Liver (tissue), 9 donors: ENCODE data around the gene IL25. TPM values are rescaled to one million over a fixed set of nuclear protein-coding genes. Genes with fewer than 3 reads are reported as not detected.

Experiments used
- DNase-seq: peaks from one replicate; pipeline ENCODE4 v3.0.0-alpha.2; 2017; ENCODE audit warnings: low spot score
- H3K27ac ChIP-seq, 2 donors: one replicate each; pipeline ENCODE4 v1.7.0; 2013; ENCODE audit warnings: inconsistent platforms in 2 of 2, low read length in 2 of 2, control low read depth in 1 of 2, low read depth in 1 of 2, mild to moderate bottlenecking in 1 of 2
- H3K27me3 ChIP-seq, 4 donors: one replicate each; pipeline versions ENCODE4 v1.6.1 to v1.7.0; 2013; ENCODE audit warnings: low read length in 3 of 4, inconsistent platforms in 1 of 4, mild to moderate bottlenecking in 1 of 4, moderate library complexity in 1 of 4; ENCODE audit not compliant: control insufficient read depth in 4 of 4, insufficient read depth in 4 of 4
- H3K36me3 ChIP-seq, 4 donors: one replicate each; pipeline versions ENCODE4 v1.6.1 to v1.7.0; 2013; ENCODE audit warnings: low read length in 3 of 4, mild to moderate bottlenecking in 3 of 4, low read depth in 1 of 4, moderate library complexity in 1 of 4; ENCODE audit not compliant: control insufficient read depth in 4 of 4, insufficient read depth in 3 of 4
- H3K4me1 ChIP-seq, 4 donors: one replicate each; pipeline versions ENCODE4 v1.6.1 to v1.7.0; 2013; ENCODE audit warnings: low read length in 3 of 4, mild to moderate bottlenecking in 3 of 4, moderate library complexity in 1 of 4; ENCODE audit not compliant: control insufficient read depth in 4 of 4, insufficient read depth in 4 of 4
- H3K4me3 ChIP-seq, 3 donors: one replicate each; pipeline versions ENCODE4 v1.6.1 to v1.7.0; 2013; ENCODE audit warnings: low read length in 3 of 3, control low read depth in 1 of 3, low read depth in 1 of 3, mild to moderate bottlenecking in 1 of 3
- H3K9ac ChIP-seq, 2 donors: one replicate each; pipeline ENCODE4 v1.7.0; 2013; ENCODE audit warnings: low read length in 2 of 2, mild to moderate bottlenecking in 2 of 2, moderate library complexity in 2 of 2, control low read depth in 1 of 2, low read depth in 1 of 2
- H3K9me3 ChIP-seq, 4 donors: one replicate each; pipeline versions ENCODE4 v1.6.1 to v1.7.0; 2013; ENCODE audit warnings: low read length in 3 of 4; ENCODE audit not compliant: control insufficient read depth in 4 of 4
- CTCF ChIP-seq: fragments of 150-350 bp; IDR thresholded peaks from 2 replicates; pipeline ENCODE4 v1.5.1; 2017; ENCODE audit warnings: improper control_type of control experiment, low read depth, low read length; ENCODE audit not compliant: missing input control
- EGR1 ChIP-seq, 2 donors: IDR thresholded peaks; 2 replicates each; pipeline ENCODE4 v1.6.1; 2016 to 2018; ENCODE audit warnings: antibody characterized with exemption in 2 of 2, low read depth in 2 of 2
- FOXA1 ChIP-seq: IDR thresholded peaks from 2 replicates; pipeline ENCODE4 v1.6.1; 2016; ENCODE audit warnings: antibody characterized with exemption
- FOXA2 ChIP-seq: IDR thresholded peaks from 2 replicates; pipeline ENCODE4 v1.6.1; 2016; ENCODE audit warnings: antibody characterized with exemption
- GABPA ChIP-seq, 2 donors: IDR thresholded peaks in 1 of 2; conservative IDR thresholded peaks in 1 of 2; 2 replicates each; pipeline ENCODE4 v1.6.1; 2016; ENCODE audit warnings: antibody characterized with exemption in 2 of 2, mild to moderate bottlenecking in 1 of 2, moderate library complexity in 1 of 2
- HNF4A ChIP-seq, 2 donors: conservative IDR thresholded peaks; 2 replicates each; pipeline ENCODE4 v1.6.1; 2016; ENCODE audit warnings: antibody characterized with exemption in 2 of 2, mild to moderate bottlenecking in 2 of 2
- HNF4G ChIP-seq: IDR thresholded peaks from 2 replicates; pipeline ENCODE4 v1.6.1; 2016; ENCODE audit warnings: antibody characterized with exemption
- JUND ChIP-seq, 2 donors: IDR thresholded peaks; 2 replicates each; pipeline ENCODE4 v1.6.1; 2016; ENCODE audit warnings: antibody characterized with exemption in 2 of 2
- NR2F2 ChIP-seq: IDR thresholded peaks from 2 replicates; pipeline ENCODE4 v1.6.1; 2016; ENCODE audit warnings: antibody characterized with exemption
- RAD21 ChIP-seq, 2 donors: IDR thresholded peaks; 2 replicates each; pipeline ENCODE4 v1.6.1; 2016; ENCODE audit warnings: antibody characterized with exemption in 2 of 2, mild to moderate bottlenecking in 2 of 2
- REST ChIP-seq: IDR thresholded peaks from 2 replicates; pipeline ENCODE4 v1.6.1; 2016; ENCODE audit warnings: antibody characterized with exemption, mild to moderate bottlenecking
- RXRA ChIP-seq, 2 donors: IDR thresholded peaks; 2 replicates each; pipeline ENCODE4 v1.6.1; 2017 to 2018; ENCODE audit warnings: antibody characterized with exemption in 2 of 2, mild to moderate bottlenecking in 1 of 2
- SP1 ChIP-seq: IDR thresholded peaks from 2 replicates; pipeline ENCODE4 v1.6.1; 2018; ENCODE audit warnings: antibody characterized with exemption, mild to moderate bottlenecking
- TAF1 ChIP-seq: conservative IDR thresholded peaks from 2 replicates; pipeline ENCODE4 v1.6.1; 2016; ENCODE audit warnings: antibody characterized with exemption, mild to moderate bottlenecking
- YY1 ChIP-seq: IDR thresholded peaks from 2 replicates; pipeline ENCODE4 v1.6.1; 2016; ENCODE audit warnings: antibody characterized with exemption, mild to moderate bottlenecking
- WGBS: extraction: QIAGEN DNeasy Blood & Tissue Kit; methylation state at CpG from one replicate; pipeline ENCODE4 v1.1.7; 2013; 5-methylcytosine and 5-hydroxymethylcytosine counted together
- polyA plus RNA-seq, 2 donors: library from polyadenylated mRNA; stranded (reverse) in 1 of 2; unstranded in 1 of 2; fragments of 200-250 nt in 1 of 2; fragments of >200 nt in 1 of 2; fragmentation: Nextera tagmentation in 1 of 2; extraction: Ambion mirVana in 1 of 2; gene quantifications; one replicate each; pipeline versions ENCODE4 v1.2.1 to v1.2.3, GENCODE V29; 2013 to 2015
- total RNA-seq, 2 donors: library from RNA; depleted of rRNA; stranded (reverse); fragments of >200 nt; gene quantifications; one replicate each; pipeline ENCODE4 v1.2.3, GENCODE V29; 2014
- TF ChIP-seq, protein P1 (sequence below): IDR thresholded peaks from 2 replicates; pipeline ENCODE4 v1.6.1; 2016; ENCODE audit warnings: antibody characterized with exemption
- TF ChIP-seq, protein P2 (sequence below): IDR thresholded peaks from 2 replicates; pipeline ENCODE4 v1.6.1; 2016; ENCODE audit warnings: antibody characterized with exemption
- TF ChIP-seq, protein P3 (sequence below): IDR thresholded peaks from 2 replicates; pipeline ENCODE4 v1.6.1; 2016; ENCODE audit warnings: antibody characterized with exemption
- donor health status: healthy.
- donor health status: healthy.
- donor health status: healthy.
- donor health status: healthy.
- donor health status: healthy.

The IL25 gene
- total RNA-seq: not detected
- not detected for polyA plus RNA-seq

GRCh38 chr14:23372509-23372908, at the start of gene IL25:
IL25 (plus strand) TSS chr14:23372809.
- no peak within 1 kb of the TSS for H3K9ac ChIP-seq
- TF ChIP-seq JUND (IDR thresholded peaks at IDR 0.05): no peak
- TF ChIP-seq CTCF: no peak
- TF ChIP-seq SP1: no peak
- no peak for TF ChIP-seq YY1
- TF ChIP-seq NR2F2: no peak
- TF ChIP-seq, protein P1, sequence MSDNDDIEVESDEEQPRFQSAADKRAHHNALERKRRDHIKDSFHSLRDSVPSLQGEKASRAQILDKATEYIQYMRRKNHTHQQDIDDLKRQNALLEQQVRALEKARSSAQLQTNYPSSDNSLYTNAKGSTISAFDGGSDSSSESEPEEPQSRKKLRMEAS: no peak
- TF ChIP-seq REST: no peak
- no peak for TF ChIP-seq EGR1 (IDR thresholded peaks at IDR 0.05; ENCODE audit: low read depth in 2 of 2)
- no peak for TF ChIP-seq FOXA1
- TF ChIP-seq, protein P2, sequence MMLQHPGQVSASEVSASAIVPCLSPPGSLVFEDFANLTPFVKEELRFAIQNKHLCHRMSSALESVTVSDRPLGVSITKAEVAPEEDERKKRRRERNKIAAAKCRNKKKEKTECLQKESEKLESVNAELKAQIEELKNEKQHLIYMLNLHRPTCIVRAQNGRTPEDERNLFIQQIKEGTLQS: no peak
- no peak for TF ChIP-seq HNF4A (conservative IDR thresholded peaks at IDR 0.05)
- no peak for TF ChIP-seq FOXA2
- TF ChIP-seq RAD21 (IDR thresholded peaks at IDR 0.05): no peak
- no peak for TF ChIP-seq HNF4G
- TF ChIP-seq, protein P3, sequence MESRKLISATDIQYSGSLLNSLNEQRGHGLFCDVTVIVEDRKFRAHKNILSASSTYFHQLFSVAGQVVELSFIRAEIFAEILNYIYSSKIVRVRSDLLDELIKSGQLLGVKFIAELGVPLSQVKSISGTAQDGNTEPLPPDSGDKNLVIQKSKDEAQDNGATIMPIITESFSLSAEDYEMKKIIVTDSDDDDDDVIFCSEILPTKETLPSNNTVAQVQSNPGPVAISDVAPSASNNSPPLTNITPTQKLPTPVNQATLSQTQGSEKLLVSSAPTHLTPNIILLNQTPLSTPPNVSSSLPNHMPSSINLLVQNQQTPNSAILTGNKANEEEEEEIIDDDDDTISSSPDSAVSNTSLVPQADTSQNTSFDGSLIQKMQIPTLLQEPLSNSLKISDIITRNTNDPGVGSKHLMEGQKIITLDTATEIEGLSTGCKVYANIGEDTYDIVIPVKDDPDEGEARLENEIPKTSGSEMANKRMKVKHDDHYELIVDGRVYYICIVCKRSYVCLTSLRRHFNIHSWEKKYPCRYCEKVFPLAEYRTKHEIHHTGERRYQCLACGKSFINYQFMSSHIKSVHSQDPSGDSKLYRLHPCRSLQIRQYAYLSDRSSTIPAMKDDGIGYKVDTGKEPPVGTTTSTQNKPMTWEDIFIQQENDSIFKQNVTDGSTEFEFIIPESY: no peak
- no peak for TF ChIP-seq TAF1
- no peak for TF ChIP-seq GABPA (IDR thresholded peaks at IDR 0.05 in 1 of 2, conservative IDR thresholded peaks at IDR 0.05 in 1 of 2)
- no peak for TF ChIP-seq RXRA (IDR thresholded peaks at IDR 0.05)
- no peaks in the 10 kb centered on the region for H3K9me3 ChIP-seq
- H3K4me1 ChIP-seq: no peaks in the 10 kb centered on the region
- DNase-seq: no peak
- H3K27me3 ChIP-seq: no peaks in the 10 kb centered on the region
- H3K27ac ChIP-seq: no peak within 1 kb of the TSS
- 77% methylated on average over 2 of the region's 2 CpGs for WGBS
- no peak within 1 kb of the TSS for H3K4me3 ChIP-seq
- H3K36me3 ChIP-seq: no peaks in the 10 kb centered on the region
